HEK293 (cell line): ENCODE results near the gene SPIRE1.

Experiments
- CTCF ChIP-seq: fragments of 450-650 bp; formaldehyde crosslinking; IDR thresholded peaks from 2 replicates; pipeline ENCODE4 v1.5.1; 2016; ENCODE audit warnings: missing biosample characterization, missing genetic modification characterization
- FEZF1 ChIP-seq: fragments of 450-650 bp; formaldehyde crosslinking; IDR thresholded peaks from 2 replicates; pipeline ENCODE4 v1.5.1; 2016; ENCODE audit warnings: missing biosample characterization, missing genetic modification characterization
- KLF17 ChIP-seq: fragments of 450-650 bp; formaldehyde crosslinking; IDR thresholded peaks from 2 replicates; pipeline ENCODE4 v1.5.1; 2016; ENCODE audit warnings: missing biosample characterization, missing genetic modification characterization
- SP3 ChIP-seq: fragments of 450-650 bp; formaldehyde crosslinking; IDR thresholded peaks from 2 replicates; pipeline ENCODE4 v1.5.1; 2016; ENCODE audit warnings: missing biosample characterization, missing genetic modification characterization
- YY1 ChIP-seq: fragments of 450-650 bp; formaldehyde crosslinking; IDR thresholded peaks from 2 replicates; pipeline ENCODE4 v1.5.1; 2018; ENCODE audit warnings: missing biosample characterization, missing genetic modification characterization
- YY2 ChIP-seq: fragments of 450-650 bp; formaldehyde crosslinking; IDR thresholded peaks from 2 replicates; pipeline ENCODE4 v1.5.1; 2016; ENCODE audit warnings: missing biosample characterization, missing genetic modification characterization
- ZBTB44 ChIP-seq: fragments of 450-650 bp; IDR thresholded peaks from 2 replicates; pipeline ENCODE4 v1.5.1; 2018; ENCODE audit warnings: missing biosample characterization, mild to moderate bottlenecking, missing genetic modification characterization
- ZEB2 ChIP-seq: fragments of 450-650 bp; formaldehyde crosslinking; IDR thresholded peaks from 2 replicates; pipeline ENCODE4 v1.5.1; 2016; ENCODE audit warnings: missing biosample characterization, missing genetic modification characterization
- ZNF211 ChIP-seq: fragments of 450-650 bp; formaldehyde crosslinking; IDR thresholded peaks from 2 replicates; pipeline ENCODE4 v1.5.1; 2016; ENCODE audit warnings: low read depth, missing biosample characterization, missing genetic modification characterization
- ZNF398 ChIP-seq: fragments of 450-650 bp; formaldehyde crosslinking; IDR thresholded peaks from 2 replicates; pipeline ENCODE4 v1.5.1; 2017; ENCODE audit warnings: missing biosample characterization, missing genetic modification characterization
- ZNF416 ChIP-seq: fragments of 450-650 bp; formaldehyde crosslinking; IDR thresholded peaks from 2 replicates; pipeline ENCODE4 v1.5.1; 2016; ENCODE audit warnings: missing biosample characterization, missing genetic modification characterization
- ZNF449 ChIP-seq: fragments of 450-650 bp; formaldehyde crosslinking; IDR thresholded peaks from 2 replicates; pipeline ENCODE4 v1.5.1; 2017; ENCODE audit warnings: missing biosample characterization, mild to moderate bottlenecking, missing genetic modification characterization, moderate library complexity
- ZNF473 ChIP-seq: fragments of 450-650 bp; formaldehyde crosslinking; IDR thresholded peaks from 2 replicates; pipeline ENCODE4 v1.5.1; 2017; ENCODE audit warnings: missing biosample characterization, missing genetic modification characterization
- ZNF488 ChIP-seq: fragments of 450-650 bp; formaldehyde crosslinking; IDR thresholded peaks from 2 replicates; pipeline ENCODE4 v1.5.1; 2016; ENCODE audit warnings: missing biosample characterization, missing genetic modification characterization
- ZNF518A ChIP-seq: fragments of 450-650 bp; formaldehyde crosslinking; conservative IDR thresholded peaks from 2 replicates; pipeline ENCODE4 v1.5.1; 2016; ENCODE audit warnings: low read depth, missing biosample characterization, missing genetic modification characterization
- ZNF558 ChIP-seq: fragments of 450-650 bp; formaldehyde crosslinking; IDR thresholded peaks from 2 replicates; pipeline ENCODE4 v1.5.1; 2016; ENCODE audit warnings: missing biosample characterization, missing genetic modification characterization
- ZNF585B ChIP-seq: fragments of 450-650 bp; formaldehyde crosslinking; IDR thresholded peaks from 2 replicates; pipeline ENCODE4 v1.5.1; 2016; ENCODE audit warnings: missing biosample characterization, missing genetic modification characterization
- ZNF623 ChIP-seq: fragments of 450-650 bp; formaldehyde crosslinking; IDR thresholded peaks from 2 replicates; pipeline ENCODE4 v1.5.1; 2016; ENCODE audit warnings: missing biosample characterization, missing genetic modification characterization
- ZNF629 ChIP-seq: fragments of 450-650 bp; formaldehyde crosslinking; IDR thresholded peaks from 2 replicates; pipeline ENCODE4 v1.5.1; 2017; ENCODE audit warnings: missing biosample characterization, missing genetic modification characterization
- ZNF660 ChIP-seq: fragments of 450-650 bp; IDR thresholded peaks from 2 replicates; pipeline ENCODE4 v1.5.1; 2018; ENCODE audit warnings: missing biosample characterization, mild to moderate bottlenecking, missing genetic modification characterization
- ZNF76 ChIP-seq: fragments of 450-650 bp; formaldehyde crosslinking; IDR thresholded peaks from 2 replicates; pipeline ENCODE4; 2016; ENCODE audit warnings: low read depth, missing biosample characterization, missing genetic modification characterization, borderline replicate concordance
- ZSCAN30 ChIP-seq: fragments of 450-650 bp; IDR thresholded peaks from 2 replicates; pipeline ENCODE4 v1.5.1; 2018; ENCODE audit warnings: missing biosample characterization, mild to moderate bottlenecking, missing genetic modification characterization, moderate library complexity
- ZSCAN4 ChIP-seq: fragments of 450-650 bp; formaldehyde crosslinking; IDR thresholded peaks from 2 replicates; pipeline ENCODE4 v1.5.1; 2017; ENCODE audit warnings: missing biosample characterization, missing genetic modification characterization
- ZXDB ChIP-seq: fragments of 450-650 bp; formaldehyde crosslinking; IDR thresholded peaks from 2 replicates; pipeline ENCODE4 v1.5.1; 2016; ENCODE audit warnings: missing biosample characterization, missing genetic modification characterization

The SPIRE1 gene

GRCh38 chr18:12657684-12658425, at the start of gene SPIRE1 (continued):
- TF ChIP-seq ZBTB44 (tag by site-specific recombination) (no peak), ZNF398 (tag by site-specific recombination) (peak; percentile 54; the same call in 1 of the 2 replicates), CTCF (tag by site-specific recombination) (peak; percentile 59), SP3 (tag by site-specific recombination) (peak; percentile 77), ZNF518A (tag by site-specific recombination) (no peak), ZNF416 (tag by site-specific recombination) (no peak), ZNF211 (tag by site-specific recombination) (no peak), ZNF629 (tag by site-specific recombination) (no peak), ZNF449 (tag by site-specific recombination) (peak; percentile 49; the same call in 1 of the 2 replicates), KLF17 (tag by site-specific recombination) (0 out of 2 replicates have a peak, but pooled peaks have one; percentile 61), ZXDB (tag by site-specific recombination) (peak; percentile 76), ZNF473 (tag by site-specific recombination) (no peak), FEZF1 (tag by site-specific recombination) (no peak), ZNF660 (tag by site-specific recombination) (no peak), ZNF585B (tag by site-specific recombination) (no peak), ZNF558 (tag by site-specific recombination) (no peak), ZSCAN4 (tag by site-specific recombination) (no peak), YY2 (tag by site-specific recombination) (peak; percentile 33; the same call in 1 of the 2 replicates), ZEB2 (peak; percentile 58), ZNF623 (tag by site-specific recombination) (no peak), YY1 (peak; percentile 63; the same call in 1 of the 2 replicates), ZNF76 (tag by site-specific recombination) (no peak; the same call in 1 of the 2 replicates), ZNF488 (tag by site-specific recombination) (no peak), ZSCAN30 (tag by site-specific recombination) (0 out of 2 replicates have a peak, but pooled peaks have one; percentile 11)
